GM20431 (cell line): ENCODE data around the gene ADAM15.

Experiments
- in situ Hi-C: fragments of 300-500 bp; cut with MseI, MboI; formaldehyde crosslinking; loops from one replicate; pipeline ENCODE4 v1.15.0; 2020; ENCODE audit warnings: low sequenced_read_pairs; ENCODE audit not compliant: unreplicated experiment

Gene ADAM15

GRCh38 chr1:155026588-155026987 is 24.5 kb upstream of the ADAM15 start:
- in situ Hi-C loops: no loop called here

GRCh38 chr1:155029513-155030242 is 21.4 kb upstream of the ADAM15 start:
- in situ Hi-C loops: no loop called here

GRCh38 chr1:155030243-155030795 is 20.8 kb upstream of the ADAM15 start:
- in situ Hi-C loops: no loop called here

- in situ Hi-C loops: no loop called here
These were observed 20.2 kb upstream of the ADAM15 start for GRCh38 chr1:155030899-155031298.

GRCh38 chr1:155032886-155033285 is 18.2 kb upstream of the ADAM15 start:
- in situ Hi-C loops: no loop called here

- in situ Hi-C loops: no loop called here
These were observed 17.6 kb upstream of the ADAM15 start, which contains the start of the genes DCST1 and DCST2 for GRCh38 chr1:155033524-155033923. DCST1 (plus strand) TSS chr1:155033824; CDS start chr1:155034037, 213 bp downstream. DCST2 (minus strand) TSS chr1:155033781; CDS start chr1:155033701, 80 bp downstream.

GRCh38 chr1:155034318-155035208 is 16.6 kb upstream of the ADAM15 start:
- in situ Hi-C loops: no loop called here

GRCh38 chr1:155035936-155036335 is 15.2 kb upstream of the ADAM15 start:
- in situ Hi-C loops: no loop called here

- in situ Hi-C loops: no loop called here
These were observed 14.1 kb upstream of the ADAM15 start for GRCh38 chr1:155037043-155037442.

- in situ Hi-C loops: no loop called here
These were observed 13.2 kb upstream of the ADAM15 start for GRCh38 chr1:155037851-155038441.

GRCh38 chr1:155038602-155039307 is 12.4 kb upstream of the ADAM15 start:
- in situ Hi-C loops: no loop called here

- in situ Hi-C loops: no loop called here
These were observed 11.8 kb upstream of the ADAM15 start for GRCh38 chr1:155039308-155039669.

- in situ Hi-C loops: no loop called here
These were observed 10.6 kb upstream of the ADAM15 start for GRCh38 chr1:155040358-155041093.

- in situ Hi-C loops: no loop called here
These were observed 8.3 kb upstream of the ADAM15 start for GRCh38 chr1:155042789-155043188.

GRCh38 chr1:155043301-155043702 is 7.8 kb upstream of the ADAM15 start:
- in situ Hi-C loops: no loop called here

- in situ Hi-C loops: no loop called here
These were observed 7.3 kb upstream of the ADAM15 start for GRCh38 chr1:155043793-155044192.

GRCh38 chr1:155044365-155044764 is 6.8 kb upstream of the ADAM15 start:
- in situ Hi-C loops: no loop called here

GRCh38 chr1:155044812-155045657 is 6.1 kb upstream of the ADAM15 start:
- in situ Hi-C loops: no loop called here
